Chondrocyte (in vitro differentiated cells): Measurements from ENCODE around the gene TMEM131L. TPM values are rescaled to one million over a fixed set of nuclear protein-coding genes. Genes with fewer than 3 reads are reported as not detected.

ENCODE experiments used
- DNase-seq: peaks from one replicate; pipeline ENCODE4 v3.0.0; 2021; ENCODE audit warnings: mixed read lengths, low spot score
- H3K27ac Mint-ChIP-seq: one replicate; pipeline ENCODE4 v1.8.0; 2021; ENCODE audit warnings: mild to moderate bottlenecking, moderate library complexity, mixed read lengths; ENCODE audit not compliant: unreplicated experiment
- H3K27me3 Mint-ChIP-seq: 2 replicates; pipeline ENCODE4 v1.8.0; 2021; ENCODE audit warnings: low read depth, mixed read lengths
- H3K36me3 Mint-ChIP-seq: 2 replicates; pipeline ENCODE4 v1.8.0; 2021; ENCODE audit warnings: low read depth, mixed read lengths
- H3K4me1 Mint-ChIP-seq: 2 replicates; pipeline ENCODE4 v1.8.0; 2021; ENCODE audit warnings: low read depth, mild to moderate bottlenecking, mixed read lengths
- H3K4me3 Mint-ChIP-seq: one replicate; pipeline ENCODE4 v1.8.0; 2021; ENCODE audit warnings: mild to moderate bottlenecking, moderate library complexity, mixed read lengths; ENCODE audit not compliant: unreplicated experiment
- H3K9me3 Mint-ChIP-seq: 2 replicates; pipeline ENCODE4 v1.8.0; 2021; ENCODE audit warnings: low read depth, mixed read lengths
- CTCF ChIP-seq: fragments of 200-600 bp; sonication (generic); IDR thresholded peaks from 2 replicates; pipeline ENCODE4 v1.5.0; 2021; ENCODE audit warnings: antibody characterized with exemption, mild to moderate bottlenecking, moderate library complexity
- total RNA-seq: library from RNA; stranded (reverse); gene quantifications from 3 replicates; pipeline ENCODE4 v1.2.1, GENCODE V29; 2021

The TMEM131L gene
- total RNA-seq, 1 donor from 2014 or later: 8.4 TPM

DNA sequence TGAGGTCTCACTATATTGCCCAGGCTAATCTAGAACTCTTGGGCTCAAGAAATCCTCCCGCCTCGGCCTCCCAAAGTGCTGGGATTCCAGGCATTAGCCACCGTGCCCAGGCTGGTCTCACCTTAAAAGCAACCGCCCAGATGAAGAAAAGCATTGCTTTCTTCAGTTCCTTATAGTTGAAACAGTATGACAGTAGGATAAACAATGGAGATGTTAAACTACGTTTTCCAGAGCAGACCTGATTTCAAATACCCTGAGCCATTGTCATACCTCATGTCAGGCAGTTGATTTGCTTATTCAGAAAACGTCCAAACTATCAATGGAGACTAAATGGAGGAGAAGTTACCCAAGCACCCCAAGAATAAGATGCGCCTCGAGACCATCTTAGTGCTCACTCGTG lies 26.3 kb upstream of the TMEM131L start:
- H3K27ac Mint-ChIP-seq: no peak overlapping the region
- peaks cover 4% of the 10 kb centered on the region for H3K4me1 Mint-ChIP-seq
- no peaks in the 10 kb centered on the region for H3K36me3 Mint-ChIP-seq
- H3K27me3 Mint-ChIP-seq: no peaks in the 10 kb centered on the region
- TF ChIP-seq CTCF: no peak
- no peaks in the 10 kb centered on the region for H3K9me3 Mint-ChIP-seq
- DNase-seq: no peak
- H3K4me3 Mint-ChIP-seq: no peak overlapping the region

GRCh38 chr4:153440475-153440874 lies 25.7 kb upstream of the TMEM131L start:
- Mint-ChIP-seq H3K9me3 (no peaks in the 10 kb centered on the region), H3K27me3 (no peaks in the 10 kb centered on the region), H3K27ac (no peak overlapping the region), H3K4me3 (no peak overlapping the region), H3K4me1 (peaks cover 4% of the 10 kb centered on the region), H3K36me3 (no peaks in the 10 kb centered on the region)
- no peak for TF ChIP-seq CTCF
- no peak for DNase-seq

GRCh38 chr4:153447175-153447905 lies 18.8 kb upstream of the TMEM131L start:
- H3K9me3 Mint-ChIP-seq: no peaks in the 10 kb centered on the region
- H3K36me3 Mint-ChIP-seq: no peaks in the 10 kb centered on the region
- H3K4me3 Mint-ChIP-seq: no peak overlapping the region
- H3K27ac Mint-ChIP-seq: peak overlapping the region; percentile 68
- no peak for TF ChIP-seq CTCF
- H3K4me1 Mint-ChIP-seq: peaks cover 34% of the 10 kb centered on the region
- no peaks in the 10 kb centered on the region for H3K27me3 Mint-ChIP-seq
- DNase-seq: no peak

GRCh38 chr4:153448003-153448731 lies 18.0 kb upstream of the TMEM131L start:
- no peak for DNase-seq

More at GRCh38 chr4:153448003-153448731, 18.0 kb upstream of the TMEM131L start:
- Mint-ChIP-seq H3K36me3 (no peaks in the 10 kb centered on the region), H3K27ac (peak overlapping the region; percentile 68), H3K9me3 (no peaks in the 10 kb centered on the region), H3K27me3 (no peaks in the 10 kb centered on the region), H3K4me1 (peaks cover 36% of the 10 kb centered on the region), H3K4me3 (peak overlapping the region; percentile 50)
- TF ChIP-seq CTCF: no peak
